Measurements from ENCODE around the gene HCLS1. TPM values are rescaled to one million over a fixed set of nuclear protein-coding genes. Genes with fewer than 3 reads are reported as not detected.

HCLS1 gene
- total RNA-seq, 1 donor from 2014 or later, result 45.8 TPM

- no peaks in the 10 kb centered on the region for H3K9me3 Mint-ChIP-seq (ENCODE audit: unreplicated experiment)
- no peaks in the 10 kb centered on the region for H3K4me1 Mint-ChIP-seq (ENCODE audit: unreplicated experiment)
- TF ChIP-seq CTCF (IDR thresholded peaks at IDR 0.05; ENCODE audit: unreplicated experiment), result no peak
- H3K36me3 Mint-ChIP-seq (ENCODE audit: low read depth, unreplicated experiment), result peaks cover 34% of the 10 kb centered on the region
- no peak overlapping the region for H3K4me3 Mint-ChIP-seq (ENCODE audit: unreplicated experiment)
- H3K27ac Mint-ChIP-seq (ENCODE audit: unreplicated experiment), result no peak overlapping the region
- DNase-seq (ENCODE audit: low spot score), result no peak
- peaks cover under 1% of the 10 kb centered on the region for H3K27me3 Mint-ChIP-seq (ENCODE audit: unreplicated experiment)
These were observed 30.3 kb downstream of the HCLS1 start for GRCh38 chr3:121630355-121630754.

GRCh38 chr3:121629601-121630000 is 31.1 kb downstream of the HCLS1 start:
- TF ChIP-seq CTCF (IDR thresholded peaks at IDR 0.05; ENCODE audit: unreplicated experiment), result no peak
- no peaks in the 10 kb centered on the region for H3K4me1 Mint-ChIP-seq (ENCODE audit: unreplicated experiment)
- DNase-seq (ENCODE audit: low spot score), result no peak
- no peaks in the 10 kb centered on the region for H3K9me3 Mint-ChIP-seq (ENCODE audit: unreplicated experiment)
- H3K4me3 Mint-ChIP-seq (ENCODE audit: unreplicated experiment), result no peak overlapping the region
- no peak overlapping the region for H3K27ac Mint-ChIP-seq (ENCODE audit: unreplicated experiment)
- H3K27me3 Mint-ChIP-seq (ENCODE audit: unreplicated experiment), result no peaks in the 10 kb centered on the region
- peaks cover 27% of the 10 kb centered on the region for H3K36me3 Mint-ChIP-seq (ENCODE audit: low read depth, unreplicated experiment)

GRCh38 chr3:121627622-121628021 is 33.1 kb downstream of the HCLS1 start:
- no peaks in the 10 kb centered on the region for H3K9me3 Mint-ChIP-seq (ENCODE audit: unreplicated experiment)
- TF ChIP-seq CTCF (IDR thresholded peaks at IDR 0.05; ENCODE audit: unreplicated experiment), result no peak
- H3K4me1 Mint-ChIP-seq (ENCODE audit: unreplicated experiment), result no peaks in the 10 kb centered on the region
- H3K27ac Mint-ChIP-seq (ENCODE audit: unreplicated experiment), result no peak overlapping the region
- no peak for DNase-seq (ENCODE audit: low spot score)
- H3K27me3 Mint-ChIP-seq (ENCODE audit: unreplicated experiment), result no peaks in the 10 kb centered on the region
- peaks cover 16% of the 10 kb centered on the region for H3K36me3 Mint-ChIP-seq (ENCODE audit: low read depth, unreplicated experiment)
- no peak overlapping the region for H3K4me3 Mint-ChIP-seq (ENCODE audit: unreplicated experiment)

- TF ChIP-seq CTCF (IDR thresholded peaks at IDR 0.05; ENCODE audit: unreplicated experiment), result no peak
- H3K4me3 Mint-ChIP-seq (ENCODE audit: unreplicated experiment), result no peak overlapping the region
- H3K36me3 Mint-ChIP-seq (ENCODE audit: low read depth, unreplicated experiment), result peaks cover 12% of the 10 kb centered on the region
- no peak for DNase-seq (ENCODE audit: low spot score)
- H3K27ac Mint-ChIP-seq (ENCODE audit: unreplicated experiment), result no peak overlapping the region
- H3K9me3 Mint-ChIP-seq (ENCODE audit: unreplicated experiment), result no peaks in the 10 kb centered on the region
- H3K4me1 Mint-ChIP-seq (ENCODE audit: unreplicated experiment), result peaks cover under 1% of the 10 kb centered on the region
- no peaks in the 10 kb centered on the region for H3K27me3 Mint-ChIP-seq (ENCODE audit: unreplicated experiment)
These were observed 33.5 kb downstream of the HCLS1 start for GRCh38 chr3:121627211-121627610.

GRCh38 chr3:121626495-121626894 is 34.2 kb downstream of the HCLS1 start:
- Mint-ChIP-seq H3K27me3 (ENCODE audit: unreplicated experiment) (no peaks in the 10 kb centered on the region), H3K4me3 (ENCODE audit: unreplicated experiment) (no peak overlapping the region), H3K27ac (ENCODE audit: unreplicated experiment) (no peak overlapping the region), H3K36me3 (ENCODE audit: low read depth, unreplicated experiment) (peaks cover 5% of the 10 kb centered on the region), H3K9me3 (ENCODE audit: unreplicated experiment) (no peaks in the 10 kb centered on the region), H3K4me1 (ENCODE audit: unreplicated experiment) (peaks cover 6% of the 10 kb centered on the region)
- TF ChIP-seq CTCF (IDR thresholded peaks at IDR 0.05; ENCODE audit: unreplicated experiment), result no peak
- DNase-seq (ENCODE audit: low spot score), result no peak

All from endothelial cell (in vitro differentiated cells).